Ectodermal cell (in vitro differentiated cells): ENCODE data around the gene PAQR9.

Experiments
- H3K27ac ChIP-seq: 2 replicates; pipeline ENCODE4 v1.7.0; 2013; ENCODE audit warnings: mild to moderate bottlenecking, low read depth, low read length; ENCODE audit not compliant: insufficient read depth, poor library complexity, severe bottlenecking
- H3K27me3 ChIP-seq: 2 replicates; pipeline ENCODE4 v1.7.0; 2013; ENCODE audit warnings: mild to moderate bottlenecking, low read length; ENCODE audit not compliant: insufficient read depth, control insufficient read depth, poor library complexity, severe bottlenecking
- H3K36me3 ChIP-seq: one replicate; pipeline ENCODE4 v1.7.0; 2013; ENCODE audit warnings: low read length; ENCODE audit not compliant: control insufficient read depth, insufficient read depth
- H3K4me1 ChIP-seq: one replicate; pipeline ENCODE4 v1.7.0; 2013; ENCODE audit warnings: low read length; ENCODE audit not compliant: control insufficient read depth, insufficient read depth
- H3K4me3 ChIP-seq: 2 replicates; pipeline ENCODE4 v1.7.0; 2013; ENCODE audit warnings: low read depth, low read length, control low read depth; ENCODE audit not compliant: insufficient read depth
- H3K9me3 ChIP-seq: 2 replicates; pipeline ENCODE4 v1.7.0; 2013; ENCODE audit warnings: mild to moderate bottlenecking, low read length, moderate library complexity; ENCODE audit not compliant: control insufficient read depth
- WGBS, 2 experiments: methylation state at CpG; one replicate each; pipeline ENCODE4 v1.1.7; 2013; ENCODE audit warnings: missing lambda C conversion rate in 2 of 2; 5-methylcytosine and 5-hydroxymethylcytosine counted together

The PAQR9 gene

GRCh38 chr3:142966808-142967207 lies 3.3 kb upstream of the PAQR9 start:
- Histone ChIP-seq H3K4me1 (no peaks in the 10 kb centered on the region), H3K27me3 (peaks cover 33% of the 10 kb centered on the region)
- WGBS, 2 experiments: 89 to 93% methylated on average over 2 of the region's 2 CpGs

GRCh38 chr3:142965581-142965980 lies 2.1 kb upstream of the PAQR9 start:
- WGBS, 2 experiments: 100% methylated on average over 1 of the region's 3 CpGs; no CpG with 5 or more reads in 1 of the 2 experiments
- no peaks in the 10 kb centered on the region for H3K36me3 ChIP-seq
- H3K27me3 ChIP-seq: peaks cover 35% of the 10 kb centered on the region
- H3K27ac ChIP-seq: no peak overlapping the region
- no peaks in the 10 kb centered on the region for H3K4me1 ChIP-seq
- H3K4me3 ChIP-seq: no peak overlapping the region
- no peaks in the 10 kb centered on the region for H3K9me3 ChIP-seq

More at GRCh38 chr3:142966808-142967207, 3.3 kb upstream of the PAQR9 start:
- H3K9me3 ChIP-seq: no peaks in the 10 kb centered on the region
- H3K27ac ChIP-seq: no peak overlapping the region
- H3K4me3 ChIP-seq: no peak overlapping the region
- no peaks in the 10 kb centered on the region for H3K36me3 ChIP-seq

GRCh38 chr3:142963234-142963515 lies 299 bp downstream of the PAQR9 start:
- Histone ChIP-seq H3K36me3 (no peaks in the 10 kb centered on the region), H3K27ac (no peak overlapping the region)
- 0% methylated on average over 35 of the region's 35 CpGs for WGBS, 2 experiments

GRCh38 chr3:142962520-142963233 lies 797 bp downstream of the PAQR9 start:
- WGBS, 2 experiments: 64 to 66% methylated on average over 63 of the region's 63 CpGs
- H3K27ac ChIP-seq: no peak overlapping the region
- H3K4me1 ChIP-seq: no peaks in the 10 kb centered on the region
- H3K4me3 ChIP-seq: peak overlapping the region; percentile 48
- H3K36me3 ChIP-seq: no peaks in the 10 kb centered on the region
- no peaks in the 10 kb centered on the region for H3K9me3 ChIP-seq
- H3K27me3 ChIP-seq: peaks cover 35% of the 10 kb centered on the region

More at GRCh38 chr3:142963234-142963515, 299 bp downstream of the PAQR9 start:
- Histone ChIP-seq H3K27me3 (peaks cover 35% of the 10 kb centered on the region), H3K4me1 (no peaks in the 10 kb centered on the region), H3K9me3 (no peaks in the 10 kb centered on the region), H3K4me3 (peak overlapping the region; percentile 48)

GRCh38 chr3:142962175-142962519 lies 1.3 kb downstream of the PAQR9 start:
- H3K27me3 ChIP-seq: peaks cover 35% of the 10 kb centered on the region
- 95% methylated on average over 19 of the region's 19 CpGs for WGBS, 2 experiments
- H3K36me3 ChIP-seq: no peaks in the 10 kb centered on the region
- no peaks in the 10 kb centered on the region for H3K4me1 ChIP-seq
- no peak overlapping the region for H3K27ac ChIP-seq
- no peaks in the 10 kb centered on the region for H3K9me3 ChIP-seq
- H3K4me3 ChIP-seq: no peak overlapping the region

GRCh38 chr3:142961539-142961938 lies 1.9 kb downstream of the PAQR9 start:
- Histone ChIP-seq H3K9me3 (no peaks in the 10 kb centered on the region), H3K36me3 (no peaks in the 10 kb centered on the region), H3K27me3 (peaks cover 35% of the 10 kb centered on the region), H3K4me3 (no peak overlapping the region), H3K4me1 (no peaks in the 10 kb centered on the region), H3K27ac (no peak overlapping the region)
- 75 to 78% methylated on average over 1 of the region's 2 CpGs for WGBS, 2 experiments

GRCh38 chr3:142960322-142960850 lies 3.1 kb downstream of the PAQR9 start:
- Histone ChIP-seq H3K27me3 (peaks cover 32% of the 10 kb centered on the region), H3K36me3 (no peaks in the 10 kb centered on the region), H3K4me1 (no peaks in the 10 kb centered on the region), H3K27ac (no peak overlapping the region), H3K4me3 (no peak overlapping the region), H3K9me3 (no peaks in the 10 kb centered on the region)
- 95% methylated on average over 1 of the region's 1 CpG for WGBS, 2 experiments

GRCh38 chr3:142958707-142959106 lies 4.8 kb downstream of the PAQR9 start:
- Histone ChIP-seq H3K4me1 (no peaks in the 10 kb centered on the region), H3K9me3 (no peaks in the 10 kb centered on the region), H3K27me3 (peaks cover 16% of the 10 kb centered on the region), H3K4me3 (no peak overlapping the region), H3K36me3 (no peaks in the 10 kb centered on the region), H3K27ac (no peak overlapping the region)
- 88 to 95% methylated on average over 6 of the region's 6 CpGs for WGBS, 2 experiments

- WGBS, 2 experiments: 96 to 100% methylated on average over 3 of the region's 3 CpGs
- H3K9me3 ChIP-seq: no peaks in the 10 kb centered on the region
- no peaks in the 10 kb centered on the region for H3K27me3 ChIP-seq
- no peaks in the 10 kb centered on the region for H3K36me3 ChIP-seq
- no peak overlapping the region for H3K27ac ChIP-seq
- no peaks in the 10 kb centered on the region for H3K4me1 ChIP-seq
- H3K4me3 ChIP-seq: no peak overlapping the region
Observed at GRCh38 chr3:142953443-142953842, 10.0 kb downstream of the PAQR9 start.

- no peak overlapping the region for H3K27ac ChIP-seq
- WGBS, 2 experiments: 91 to 96% methylated on average over 8 of the region's 8 CpGs
- H3K4me1 ChIP-seq: no peaks in the 10 kb centered on the region
- no peak overlapping the region for H3K4me3 ChIP-seq
- H3K27me3 ChIP-seq: no peaks in the 10 kb centered on the region
- H3K36me3 ChIP-seq: no peaks in the 10 kb centered on the region
- no peaks in the 10 kb centered on the region for H3K9me3 ChIP-seq
Observed at GRCh38 chr3:142952272-142953193, 10.9 kb downstream of the PAQR9 start.
